NCI-H774 (cell line): Measurements from ENCODE around the gene THTPA.
"Not testable (repeated sequence)": the region's sequence is repeated elsewhere in the genome, so short reads cannot be mapped to it uniquely, and the experiment has no call there.

Experiments used
- DNase-seq: peaks from one replicate; lab custom pipeline; 2025; lab: John Stamatoyannopoulos, UW

THTPA gene

DNA sequence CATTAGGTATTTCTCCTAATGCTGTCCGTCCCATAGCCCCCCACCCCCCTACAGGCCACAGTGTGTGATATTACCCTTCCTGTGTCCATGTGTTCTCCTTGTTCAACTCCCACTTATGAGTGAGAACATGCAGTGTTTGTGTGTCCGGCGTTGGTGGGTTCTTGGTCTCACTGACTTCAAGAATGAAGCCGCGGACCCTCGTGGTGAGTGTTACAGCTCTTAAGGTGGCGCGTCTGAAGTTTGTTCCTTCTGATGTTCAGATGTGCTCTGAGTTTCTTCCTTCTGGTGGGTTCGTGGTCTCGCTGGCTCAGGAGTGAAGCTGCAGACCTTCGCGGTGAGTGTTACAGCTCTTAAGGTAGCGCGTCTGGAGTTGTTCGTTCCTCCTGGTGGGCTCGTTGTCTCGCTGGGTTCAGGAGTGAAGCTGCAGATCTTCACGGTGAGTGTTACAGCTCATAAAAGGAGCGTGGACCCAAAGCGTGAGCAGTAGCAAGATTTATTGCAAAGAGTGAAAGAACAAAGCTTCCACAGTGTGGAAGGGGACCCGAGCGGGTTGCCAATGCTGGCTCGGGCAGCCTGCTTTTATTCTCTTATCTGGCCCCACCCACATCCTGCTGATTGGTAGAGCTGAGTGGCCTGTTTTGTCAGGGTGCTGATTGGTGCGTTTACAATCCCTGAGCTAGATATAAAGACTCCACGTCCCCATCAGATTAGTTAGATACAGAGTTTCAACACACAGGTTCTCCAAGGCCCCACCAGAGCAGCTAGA, 27.9 kb downstream of the THTPA start:
- DNase-seq, result not testable (repeated sequence)

DNA sequence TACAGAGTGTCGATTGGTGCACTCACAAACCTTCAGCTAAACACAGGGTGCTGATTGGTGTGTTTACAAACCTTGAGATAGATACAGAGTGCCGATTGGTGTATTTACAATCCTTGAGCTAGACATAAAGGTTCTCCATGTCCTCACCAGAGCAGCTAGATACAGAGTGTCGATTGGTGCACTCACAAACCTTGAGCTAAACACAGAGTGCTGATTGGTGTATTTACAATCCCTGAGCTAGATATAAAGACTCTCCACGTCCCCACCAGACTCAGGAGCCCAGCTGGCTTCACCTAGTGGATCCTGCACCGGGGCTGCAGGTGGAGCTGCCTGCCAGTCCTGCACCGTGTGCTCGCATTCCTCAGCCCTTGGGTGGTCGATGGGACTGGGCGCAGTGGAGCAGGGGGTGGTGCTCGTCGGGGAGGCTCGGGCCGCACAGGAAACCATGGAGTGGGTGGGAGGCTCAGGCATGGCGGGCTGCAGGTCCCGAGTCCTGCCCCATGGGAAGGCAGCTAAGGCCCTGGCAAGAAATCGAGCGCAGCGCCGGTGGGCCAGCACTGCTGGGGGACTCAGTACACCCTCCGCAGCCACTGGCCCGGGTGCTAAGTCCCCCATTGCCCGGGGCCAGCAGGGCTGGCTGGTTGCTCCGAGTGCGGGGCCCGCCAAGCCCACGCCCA, 28.6 kb downstream of the THTPA start:
- not testable (repeated sequence) for DNase-seq

DNA sequence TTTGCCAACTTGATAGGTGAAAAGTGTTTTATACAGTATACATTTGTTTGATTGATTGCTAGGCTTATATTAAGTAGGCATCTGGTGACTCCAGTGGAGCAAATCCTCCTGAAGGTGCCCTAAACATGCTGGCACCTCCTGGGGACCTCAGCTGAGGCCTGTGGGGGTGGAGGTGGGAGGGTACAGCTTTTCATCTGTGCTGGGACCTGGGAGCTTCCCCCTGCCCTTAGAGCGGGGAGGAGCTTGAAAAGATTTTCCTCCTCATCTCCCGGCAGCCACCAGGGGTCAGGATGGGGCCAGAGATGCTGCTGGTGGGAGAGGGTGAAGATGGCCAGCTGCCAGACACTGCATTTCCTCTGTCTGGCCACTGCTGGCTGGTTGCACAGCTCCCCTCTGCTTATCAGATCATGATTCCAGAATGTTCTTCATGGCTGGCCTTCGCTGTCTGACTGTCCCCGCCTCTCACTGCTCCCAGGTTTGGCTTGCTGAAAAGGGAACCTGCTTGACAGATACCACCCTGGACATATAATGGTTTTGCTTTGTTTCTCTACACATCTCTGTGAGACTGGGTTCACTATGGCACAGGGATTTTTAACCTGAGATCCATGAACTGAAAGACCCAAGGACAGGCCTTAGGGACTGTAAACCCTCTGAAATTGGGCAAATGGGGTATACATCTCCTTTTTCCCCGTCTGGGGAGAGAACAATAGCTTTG, 33.0 kb downstream of the THTPA start:
- DNase-seq, result peak; percentile 63

DNA sequence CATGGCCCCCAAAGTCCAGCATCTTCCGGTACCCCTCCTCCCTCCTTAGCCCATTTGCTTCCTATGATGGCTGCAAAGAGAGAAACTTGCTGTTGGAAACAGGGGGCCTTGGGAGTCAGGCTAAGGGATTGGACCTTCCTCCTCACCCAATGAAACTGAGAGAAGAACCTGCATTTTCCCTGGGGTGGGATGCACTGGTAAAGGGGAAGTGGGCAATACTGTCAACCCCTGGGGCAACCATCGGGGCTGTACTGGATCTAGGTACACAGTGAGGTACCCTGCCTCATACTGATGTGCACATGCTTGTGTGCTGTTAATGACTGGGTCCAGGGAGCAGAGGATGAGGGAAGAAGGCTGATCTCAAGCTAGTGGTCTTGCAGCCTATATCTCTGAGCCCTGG, 33.5 kb downstream of the THTPA start:
- no peak for DNase-seq

DNA sequence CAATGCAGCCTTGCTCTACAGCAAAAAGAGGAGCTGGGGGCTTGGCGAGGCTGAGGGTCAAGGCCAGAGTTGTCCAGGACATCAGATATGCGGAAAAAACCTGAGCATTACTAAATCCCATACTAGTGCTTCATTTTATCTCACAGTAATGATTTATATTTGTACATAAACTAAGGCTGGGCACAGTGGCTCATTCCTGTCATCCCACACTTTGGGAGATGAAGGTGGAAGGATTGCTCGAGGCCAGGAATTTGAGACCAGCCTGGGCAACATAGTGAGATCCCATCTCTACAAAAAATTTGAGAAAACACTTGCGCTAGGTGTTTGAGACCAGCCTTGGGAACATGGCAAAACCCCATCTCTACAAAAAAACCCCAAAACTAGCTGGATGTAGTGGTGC, 34.1 kb downstream of the THTPA start:
- no peak for DNase-seq

DNA sequence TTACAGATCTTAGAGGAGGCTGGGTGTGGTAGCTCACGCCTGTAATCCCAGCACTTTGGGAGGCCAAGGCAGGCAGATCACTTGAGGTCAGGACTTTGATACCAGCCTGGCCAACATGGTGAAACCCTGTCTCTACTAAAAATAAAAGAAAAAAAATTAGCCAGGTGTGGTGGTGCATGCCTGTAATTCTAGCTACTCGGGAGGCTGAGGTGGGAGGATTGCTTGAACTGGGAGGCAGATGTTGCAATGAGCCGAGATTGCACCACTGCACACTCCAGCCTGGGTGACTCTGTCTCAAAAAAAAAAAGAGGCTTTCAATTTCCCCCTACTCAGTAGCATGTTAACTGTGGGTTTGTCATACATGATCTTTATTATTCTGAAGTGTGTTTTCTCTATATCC, 38.1 kb downstream of the THTPA start:
- not testable (repeated sequence) for DNase-seq

DNA sequence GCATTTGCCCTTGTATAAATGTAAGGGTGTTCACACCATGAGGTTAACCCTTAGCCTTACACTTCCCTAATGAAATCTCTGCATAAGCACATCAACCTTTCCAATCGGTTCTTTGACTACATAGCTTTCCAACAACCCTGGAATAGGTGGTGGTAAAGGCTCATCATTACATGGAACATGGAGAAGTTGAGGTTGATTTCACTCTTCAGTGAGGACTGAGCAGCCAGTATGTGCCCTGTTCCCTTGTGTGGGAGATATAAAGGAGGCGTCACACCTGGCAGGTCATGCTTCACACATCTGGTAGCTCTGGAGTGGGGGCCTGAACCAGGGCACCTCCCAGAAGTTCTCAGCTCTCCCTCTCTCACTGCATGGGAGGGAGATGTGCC, 44.2 kb downstream of the THTPA start:
- DNase-seq, result no peak

DNA sequence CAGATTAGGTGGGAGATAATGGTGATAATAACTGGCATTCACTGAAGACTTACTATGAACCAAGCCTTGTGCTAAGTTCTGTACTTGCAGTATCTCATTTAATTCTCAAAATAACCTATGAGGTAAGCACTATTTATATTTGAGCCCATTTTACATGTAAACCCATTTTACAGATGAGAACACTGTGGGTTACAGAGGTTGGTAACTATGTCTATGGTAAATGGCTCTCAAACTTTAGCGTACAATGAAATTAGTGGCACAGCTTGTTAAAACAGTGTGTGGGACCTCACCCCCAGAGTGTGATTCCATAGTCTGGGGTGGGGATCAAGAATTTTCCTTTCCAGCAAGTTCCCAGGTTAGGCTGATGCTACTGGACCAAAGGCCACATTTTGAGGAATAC, 44.7 kb downstream of the THTPA start:
- DNase-seq, result no peak

DNA sequence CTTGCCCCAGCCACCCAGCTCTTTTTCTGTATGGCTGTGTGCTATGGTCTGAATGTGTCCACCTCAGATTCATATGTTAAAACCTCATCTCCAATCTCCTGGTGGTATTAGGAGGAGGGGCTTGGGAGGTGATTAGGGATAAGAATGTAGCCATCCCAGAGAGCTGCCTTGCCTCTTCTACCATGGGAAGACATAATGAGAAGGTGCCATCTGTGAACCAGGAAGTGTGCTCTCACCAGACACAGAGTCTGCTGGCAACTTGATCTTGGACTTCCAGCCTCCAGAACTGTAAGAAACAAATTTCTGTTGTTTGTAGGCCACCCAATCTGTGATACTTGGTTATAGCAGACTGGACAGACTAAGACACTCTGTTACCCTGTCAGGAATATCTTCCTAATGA, 45.4 kb downstream of the THTPA start:
- DNase-seq, result no peak

DNA sequence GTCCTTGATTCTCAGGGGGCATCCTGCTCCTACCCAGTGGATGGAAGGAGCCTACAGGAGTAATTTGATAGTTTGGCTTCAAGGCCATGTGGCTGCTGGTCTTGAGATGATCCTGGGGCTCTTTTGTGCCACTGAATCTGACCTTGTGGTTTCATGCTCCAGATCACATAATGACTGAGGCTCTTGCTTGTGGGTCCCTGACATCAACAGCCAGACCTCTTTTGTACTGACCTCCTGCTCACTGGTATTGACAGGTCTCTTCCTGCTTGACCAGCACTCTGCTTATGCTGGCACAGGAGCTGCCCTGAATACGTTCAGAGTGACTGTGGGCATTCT, 45.7 kb downstream of the THTPA start:
- DNase-seq, result no peak

DNA sequence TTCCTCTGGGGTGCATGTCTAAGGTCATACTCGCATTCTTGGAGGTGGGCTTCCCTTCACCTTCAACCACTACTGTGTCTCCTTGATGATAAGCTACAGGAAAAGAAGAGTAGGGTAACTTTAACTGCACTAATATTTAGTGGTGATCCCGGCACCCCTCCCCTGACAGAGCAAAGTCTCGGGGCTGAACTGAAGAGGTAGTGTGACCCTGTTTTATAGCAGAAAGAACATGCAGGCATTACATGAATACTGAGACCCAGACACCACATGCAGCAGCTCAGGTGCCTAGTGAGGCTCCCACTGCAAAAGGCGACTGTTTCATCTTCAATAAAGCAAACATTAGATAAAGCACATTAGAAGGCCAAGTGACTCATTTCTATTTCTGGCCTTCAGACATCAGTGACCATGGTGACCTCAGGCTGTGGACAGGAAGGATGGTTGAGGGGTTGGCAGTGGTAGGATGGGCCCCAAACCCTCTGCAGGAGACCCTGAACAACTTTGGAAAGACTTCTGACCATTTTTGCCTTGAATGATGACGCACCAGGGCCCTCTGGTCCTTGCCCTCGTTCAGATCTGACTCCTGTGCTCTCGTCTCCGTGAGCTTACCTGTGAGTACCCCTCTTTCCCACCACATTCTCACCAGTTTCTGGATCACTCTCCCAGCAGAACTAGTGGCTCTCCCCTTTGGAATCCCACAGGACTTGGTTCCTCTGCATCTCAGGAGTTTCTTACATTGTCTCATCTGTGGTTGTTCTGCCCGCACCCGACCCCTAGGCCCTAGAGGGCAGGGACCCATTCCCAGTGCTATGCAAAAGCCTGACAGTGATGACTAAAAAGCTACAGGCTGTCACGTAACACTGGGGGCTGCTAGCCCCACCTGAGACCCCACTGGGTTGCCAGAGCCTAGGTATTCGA, 46.4 kb downstream of the THTPA start:
- no peak for DNase-seq

DNA sequence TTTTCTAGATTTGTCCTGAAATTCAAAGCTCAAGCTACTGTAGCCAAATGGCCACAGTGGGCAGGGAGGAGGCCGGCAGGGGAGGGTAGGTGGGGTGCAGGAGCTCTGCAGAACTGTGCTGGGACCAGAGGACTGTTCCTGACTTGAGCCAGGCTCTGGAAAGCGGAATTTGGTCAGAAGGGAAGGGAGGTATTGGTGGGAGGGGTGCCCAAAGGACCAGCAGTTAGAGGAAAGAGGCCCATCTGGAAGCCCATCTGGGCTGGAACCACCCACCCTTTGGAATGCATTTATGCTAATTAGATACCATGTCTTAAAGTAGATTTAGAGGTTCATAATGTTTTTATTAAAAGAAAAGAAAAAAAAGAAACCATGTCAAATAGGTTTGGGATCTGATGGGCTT, 47.0 kb downstream of the THTPA start:
- DNase-seq, result no peak

DNA sequence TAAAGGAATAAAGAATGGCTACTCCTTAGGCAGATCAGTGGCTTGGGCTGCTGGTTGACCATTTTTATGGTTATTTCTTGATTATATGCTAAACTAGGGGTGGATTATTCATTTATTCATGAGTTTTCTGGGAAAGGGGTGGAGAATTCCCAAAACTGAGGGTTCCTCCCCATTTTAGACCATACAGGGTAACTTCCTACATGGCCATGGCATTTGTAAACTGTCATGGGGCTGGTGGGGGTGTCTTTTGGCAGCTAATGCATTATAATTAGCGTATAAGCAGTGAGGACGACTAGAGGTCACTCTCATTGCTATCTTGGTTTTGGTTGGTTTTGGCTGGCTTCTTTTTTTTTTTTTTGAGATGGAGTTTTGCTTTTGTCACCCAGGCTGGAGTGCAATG, 48.1 kb downstream of the THTPA start:
- DNase-seq, result no peak

DNA sequence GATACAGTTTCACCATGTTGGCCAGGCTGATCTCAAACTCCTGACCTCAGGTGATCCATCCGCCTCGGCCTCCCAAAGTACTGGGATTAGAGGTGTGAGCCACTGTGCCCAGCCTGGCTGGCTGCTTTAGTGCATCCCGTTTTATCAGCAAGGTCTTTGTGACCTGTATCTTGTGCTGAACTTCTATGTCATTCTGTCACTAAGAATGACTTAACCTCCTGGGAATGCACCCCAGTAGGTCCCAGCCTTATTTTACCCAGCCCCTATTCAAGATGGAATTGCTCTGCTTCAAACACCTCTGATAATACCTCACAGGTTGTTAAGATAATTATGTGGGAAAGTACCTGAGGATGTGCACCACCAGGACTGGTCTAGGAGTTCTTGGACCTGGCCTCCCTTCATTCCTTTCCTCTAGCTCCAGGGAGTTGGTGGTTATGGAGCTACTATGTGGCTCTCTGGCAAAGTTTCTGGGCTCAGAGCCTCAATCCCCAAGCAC, 48.7 kb downstream of the THTPA start:
- DNase-seq, result no peak

DNA sequence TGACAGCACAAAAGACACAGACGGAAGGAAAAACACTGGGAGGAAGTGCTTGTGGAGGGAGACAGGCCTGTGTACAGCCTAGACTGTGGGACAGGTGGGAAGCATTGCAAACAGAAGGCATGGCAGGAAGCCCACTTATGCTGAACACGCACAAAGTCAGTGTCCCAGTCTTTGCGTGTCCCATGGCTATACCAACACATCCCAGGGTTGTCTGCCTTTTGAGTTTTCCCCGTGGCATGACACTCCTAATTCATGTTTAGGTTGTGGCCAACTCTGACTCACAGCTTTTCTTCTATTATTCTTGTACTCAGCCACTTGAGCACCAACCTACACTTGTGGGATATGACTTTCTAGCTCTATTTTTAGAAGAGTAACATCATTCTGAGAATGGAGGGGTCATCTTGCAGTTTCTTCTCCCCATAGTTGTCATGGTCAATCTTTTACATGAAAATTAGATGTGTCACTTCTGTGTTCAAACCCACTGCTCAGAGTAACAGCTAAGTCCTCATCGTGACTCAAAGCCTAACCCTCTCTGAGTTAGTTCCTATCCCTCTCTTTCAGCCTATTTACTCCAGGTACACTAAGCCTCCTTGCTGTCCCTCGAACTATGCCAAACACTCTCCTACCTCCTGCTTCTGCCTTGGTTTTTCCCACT, 50.0 kb downstream of the THTPA start:
- no peak for DNase-seq

DNA sequence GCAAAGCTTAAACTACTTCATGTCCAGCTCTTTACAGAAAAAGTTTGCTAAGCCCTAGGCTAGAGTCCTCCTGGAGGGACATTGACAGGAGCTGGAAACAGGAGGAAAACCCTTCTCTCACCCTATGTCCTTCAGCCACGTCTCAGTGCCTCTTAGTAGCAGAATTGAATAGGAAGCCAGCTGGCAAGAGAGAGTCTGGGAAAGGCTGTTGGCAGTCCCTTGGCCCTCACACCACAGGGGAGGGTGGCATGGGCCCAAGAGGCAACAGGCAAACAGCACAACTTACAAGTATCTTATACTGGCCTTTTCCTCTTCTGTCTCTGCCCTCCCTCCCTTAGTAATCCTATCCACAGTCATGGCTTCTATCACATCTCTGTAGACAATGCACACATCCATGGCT, 52.4 kb downstream of the THTPA start:
- no peak for DNase-seq

DNA sequence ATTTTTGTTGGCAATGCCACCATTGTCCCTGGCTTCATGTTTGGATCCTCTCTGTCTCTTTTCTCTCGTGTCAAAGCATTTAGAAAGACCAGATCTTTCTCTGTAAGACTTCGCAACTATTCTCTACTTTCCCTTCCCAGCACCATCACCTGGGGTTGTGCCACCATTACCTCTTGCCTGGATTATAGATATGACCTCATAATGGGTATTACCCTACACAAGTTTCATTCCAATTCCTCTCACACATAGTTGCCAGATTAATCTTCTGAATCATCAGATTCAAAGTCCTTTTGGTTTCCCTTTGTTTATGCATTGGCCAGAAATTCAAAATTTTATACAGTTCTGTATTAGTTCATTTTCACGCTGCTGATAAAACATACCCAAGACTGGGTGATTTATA, 52.9 kb downstream of the THTPA start:
- DNase-seq, result no peak

DNA sequence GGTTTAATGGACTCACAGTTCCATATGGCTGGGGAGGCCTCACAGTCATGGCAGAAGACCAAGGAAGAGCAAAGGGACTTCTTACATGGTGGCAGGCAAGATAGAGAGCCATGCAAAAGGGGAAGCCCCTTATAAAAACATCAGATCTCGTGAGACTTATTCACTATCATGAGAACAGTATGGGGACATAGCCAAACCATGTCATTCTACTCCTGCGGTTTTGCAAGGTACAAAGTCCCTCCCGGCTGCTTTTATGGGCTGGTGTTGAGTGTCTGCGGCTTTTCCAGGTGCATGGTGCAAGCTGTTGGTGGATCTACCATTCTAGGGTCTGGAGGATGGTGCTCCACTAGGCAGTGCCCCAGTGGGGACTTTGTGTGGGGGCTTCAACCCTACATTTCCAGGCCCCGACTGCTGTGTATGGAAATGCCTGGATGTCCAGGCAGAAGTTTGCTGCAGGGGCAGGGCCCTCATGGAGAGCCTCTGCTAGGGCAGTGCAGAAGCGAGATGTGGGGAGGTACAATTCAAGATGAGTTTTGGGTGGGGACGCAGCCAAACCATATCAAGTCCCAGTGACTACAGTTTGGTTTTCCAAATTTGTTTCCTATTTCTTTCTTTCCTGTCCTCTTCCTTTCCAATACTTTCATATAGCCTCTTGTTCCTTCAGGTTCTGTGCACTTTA, 53.5 kb downstream of the THTPA start:
- DNase-seq, result not testable (repeated sequence)
